Posterior vena cava (tissue), 2 donors: Measurements from ENCODE around the gene CYP19A1. TPM values are rescaled to one million over a fixed set of nuclear protein-coding genes. Genes with fewer than 3 reads are reported as not detected.
A peak's percentile ranks its signal among the peaks of the same experiment; 100 is the strongest.
"Not testable (repeated sequence)": the region's sequence is repeated elsewhere in the genome, so short reads cannot be mapped to it uniquely, and the experiment has no call there.

Source experiments
- DNase-seq: peaks from one replicate; pipeline ENCODE4 v3.0.0-alpha.2; 2020; ENCODE audit warnings: low spot score
- intact Hi-C, 2 donors: fragments of 100-400 bp; cut with DNase I; formaldehyde crosslinking; loops; one replicate each; pipeline versions ENCODE4 v1.14.1 to v1.14.2; 2022 to 2023
- total RNA-seq, 2 donors: library from RNA; stranded (reverse); fragmentation: NEBNext Ultra II Directional; extraction: Animal tissue kit (Norgen Biotek cat#: 25700); gene quantifications; one replicate each; pipeline ENCODE4 v1.2.1, GENCODE V29; 2021
- donor health status: DM: yes; HTN: yes; CAD: no.
- donor health status: DM: yes; HTN: yes; CAD: no.

CYP19A1 gene
- total RNA-seq, 2 donors from 2014 or later: 1.8 to 2.7 TPM

- intact Hi-C loops: no loop called here
- DNase-seq: no peak
Measured at GRCh38 chr15:51199541-51199940, 138.9 kb downstream of the CYP19A1 start.

- intact Hi-C loops: no loop called here
- no peak for DNase-seq
Measured at GRCh38 chr15:51198701-51199232, 139.6 kb downstream of the CYP19A1 start.

GRCh38 chr15:51195459-51195858, 142.9 kb downstream of the CYP19A1 start:
- no peak for DNase-seq
- intact Hi-C loops: no loop called here

- no peak for DNase-seq
- intact Hi-C loops: loop anchor here in 1 of 2 donors (2.0 kb wide), 1 partner anchor 31 kb away; no protein-coding TSS in a partner anchor
Measured at GRCh38 chr15:51193979-51194378, 144.4 kb downstream of the CYP19A1 start.

- intact Hi-C loops: loop anchor here in 1 of 2 donors (2.0 kb wide), 1 partner anchor 31 kb away; no protein-coding TSS in a partner anchor
- no peak for DNase-seq
Measured at GRCh38 chr15:51193526-51193925, 144.9 kb downstream of the CYP19A1 start.

- peak; percentile 96 for DNase-seq
- intact Hi-C loops: loop anchor here in 1 of 2 donors (2.0 kb wide), 1 partner anchor 30 kb away; no protein-coding TSS in a partner anchor
Measured at GRCh38 chr15:51192521-51193280, 145.7 kb downstream of the CYP19A1 start.

GRCh38 chr15:51191766-51192165, 146.6 kb downstream of the CYP19A1 start:
- no peak for DNase-seq
- intact Hi-C loops: loop anchor here in 1 of 2 donors (2.0 kb wide), 1 partner anchor 29 kb away; no protein-coding TSS in a partner anchor

- DNase-seq: no peak
- intact Hi-C loops: no loop called here
Measured at GRCh38 chr15:51191072-51191670, 147.2 kb downstream of the CYP19A1 start.

GRCh38 chr15:51190424-51191068, 147.8 kb downstream of the CYP19A1 start:
- DNase-seq: no peak
- intact Hi-C loops: no loop called here

- no peak for DNase-seq
- intact Hi-C loops: no loop called here
Measured at GRCh38 chr15:51189669-51190385, 148.6 kb downstream of the CYP19A1 start.

- intact Hi-C loops: not testable (repeated sequence)
Measured at GRCh38 chr15:51188791-51189190, 149.6 kb downstream of the CYP19A1 start.

GRCh38 chr15:51186891-51187290, 151.5 kb downstream of the CYP19A1 start:
- DNase-seq: no peak
- intact Hi-C loops: no loop called here

More at GRCh38 chr15:51188791-51189190, 149.6 kb downstream of the CYP19A1 start:
- DNase-seq: not testable (repeated sequence)

GRCh38 chr15:51186181-51186705, 152.2 kb downstream of the CYP19A1 start:
- intact Hi-C loops: no loop called here

GRCh38 chr15:51185213-51186159, 152.9 kb downstream of the CYP19A1 start:
- intact Hi-C loops: no loop called here
- no peak for DNase-seq

More at GRCh38 chr15:51186181-51186705, 152.2 kb downstream of the CYP19A1 start:
- DNase-seq: no peak

GRCh38 chr15:51184627-51185026, 153.8 kb downstream of the CYP19A1 start:
- intact Hi-C loops: no loop called here
- DNase-seq: no peak

GRCh38 chr15:51183076-51183475, 155.3 kb downstream of the CYP19A1 start:
- intact Hi-C loops: no loop called here
- DNase-seq: no peak

GRCh38 chr15:51181905-51182304, 156.5 kb downstream of the CYP19A1 start:
- DNase-seq: no peak
- intact Hi-C loops: no loop called here

GRCh38 chr15:51181221-51181620, 157.2 kb downstream of the CYP19A1 start:
- intact Hi-C loops: no loop called here
- DNase-seq: no peak
